ENCODE results near the gene PSMD6.

GRCh38 chr3:64000453-64001055 is 22.7 kb downstream of the PSMD6 start:
- TF ChIP-seq CTCF (IDR thresholded peaks at IDR 0.05) (no peak), POLR2A (IDR thresholded peaks at IDR 0.05) (no peak), EP300 (IDR thresholded peaks at IDR 0.05) (no peak), POLR2AphosphoS5 (IDR thresholded peaks at IDR 0.05) (no peak)
